Left ventricle myocardium superior (tissue), 1 donor: Measurements from ENCODE around the gene SEC14L3. TPM values are rescaled to one million over a fixed set of nuclear protein-coding genes. Genes with fewer than 3 reads are reported as not detected.
A peak's percentile ranks its signal among the peaks of the same experiment; 100 is the strongest.
"Not testable (repeated sequence)": the region's sequence is repeated elsewhere in the genome, so short reads cannot be mapped to it uniquely, and the experiment has no call there.

Source experiments
- ATAC-seq: fragments of 200-7000 bp; cut with Tn5 transposase; one replicate; pipeline ENCODE4 v1.9.1; 2020; ENCODE audit warnings: mild to moderate bottlenecking, moderate library complexity
- DNase-seq: peaks from one replicate; pipeline ENCODE4 v3.0.0-alpha.2; 2020
- intact Hi-C: fragments of 100-400 bp; cut with micrococcal nuclease; formaldehyde crosslinking; loops from one replicate; pipeline ENCODE4 v1.11.0; 2022
- total RNA-seq: library from RNA; stranded (reverse); fragmentation: NEBNext Ultra II Directional; extraction: Animal tissue kit (Norgen Biotek cat#: 25700); gene quantifications from one replicate; pipeline ENCODE4 v1.2.1, GENCODE V29; 2021
- donor health status: DM: no; HTN: yes; CAD: no; lungs with severe emphysema.

The SEC14L3 gene
- total RNA-seq, 1 donor from 2014 or later, result not detected

DNA sequence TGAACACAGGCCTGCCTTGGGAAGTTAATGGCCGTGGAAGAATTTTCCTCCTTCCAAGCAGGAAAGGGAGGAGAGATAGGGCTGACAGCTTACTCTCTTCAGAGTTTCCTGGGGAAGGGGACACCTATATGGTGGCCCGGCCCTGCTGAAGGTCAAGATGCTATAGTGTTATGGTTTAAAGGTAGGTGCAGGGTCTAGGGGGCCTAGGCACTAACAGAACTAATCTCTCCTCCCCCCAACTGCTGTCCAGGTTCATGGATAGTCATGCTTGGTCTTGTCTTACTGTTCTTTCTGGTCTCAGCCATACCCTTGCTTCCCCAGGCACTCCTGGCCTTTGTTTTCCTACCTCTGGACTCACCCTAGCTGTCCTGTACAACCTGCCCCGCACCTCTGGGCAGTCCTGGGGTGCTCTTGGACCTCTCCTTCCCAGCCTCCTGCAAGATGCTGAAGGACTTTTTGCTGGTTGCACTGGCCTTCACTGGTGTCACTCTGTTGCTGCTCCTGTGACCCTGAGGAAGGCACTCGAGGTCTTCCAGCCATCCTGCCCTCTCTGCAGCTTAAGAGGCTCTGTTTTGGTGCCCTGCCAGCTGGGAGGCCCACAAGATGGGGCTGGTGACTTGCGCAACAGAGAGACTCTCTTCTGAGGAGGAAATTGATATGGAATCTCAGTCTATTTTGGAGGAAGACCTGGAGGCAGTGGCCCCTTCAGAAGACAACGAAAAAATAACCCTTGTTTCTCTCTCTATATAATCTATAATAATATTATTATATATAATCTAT lies 17.9 kb downstream of the SEC14L3 start:
- ATAC-seq (no peak), DNase-seq (no peak)
- intact Hi-C loops, result no loop called here

DNA sequence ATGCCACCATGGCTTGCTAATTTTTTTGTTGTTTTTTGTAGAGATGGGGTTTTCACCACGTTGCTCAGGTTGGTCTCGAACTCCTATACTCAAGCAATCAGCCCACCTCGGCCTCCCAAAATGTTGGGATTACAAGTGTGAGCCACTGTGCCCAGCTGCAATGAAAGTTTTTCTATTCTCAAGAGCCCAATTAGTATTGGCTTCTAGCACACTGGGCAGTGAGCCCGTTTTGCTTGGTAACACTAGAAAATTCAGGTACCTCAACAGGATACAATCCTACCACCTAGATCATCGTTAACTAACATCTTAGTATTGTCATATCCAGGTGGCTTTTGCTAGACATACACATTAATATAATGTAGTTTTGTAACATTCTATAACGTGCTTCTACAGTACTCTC lies 19.0 kb downstream of the SEC14L3 start:
- ATAC-seq, result no peak
- DNase-seq, result no peak
- intact Hi-C loops, result no loop called here

DNA sequence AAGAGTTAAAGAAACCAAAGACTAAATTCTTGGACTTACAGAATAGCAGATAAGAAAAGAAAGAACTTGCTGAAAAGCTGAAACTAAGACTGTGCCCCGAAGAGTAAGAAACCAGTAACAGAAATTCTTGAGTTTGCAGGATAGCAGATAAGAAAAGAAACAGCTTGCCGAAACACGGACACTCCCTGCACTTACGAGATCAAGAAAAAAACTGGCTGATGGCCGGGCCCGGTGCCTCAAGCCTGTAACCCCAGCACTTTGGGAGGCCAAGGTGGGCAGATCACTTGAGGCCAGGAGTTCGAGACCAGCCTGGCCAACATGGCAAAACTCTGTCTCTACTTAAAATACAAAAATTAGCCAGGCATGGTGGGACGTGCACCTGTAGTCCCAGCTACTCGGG lies 20.3 kb downstream of the SEC14L3 start:
- ATAC-seq, intact Hi-C loops, DNase-seq: not testable (repeated sequence)

DNA sequence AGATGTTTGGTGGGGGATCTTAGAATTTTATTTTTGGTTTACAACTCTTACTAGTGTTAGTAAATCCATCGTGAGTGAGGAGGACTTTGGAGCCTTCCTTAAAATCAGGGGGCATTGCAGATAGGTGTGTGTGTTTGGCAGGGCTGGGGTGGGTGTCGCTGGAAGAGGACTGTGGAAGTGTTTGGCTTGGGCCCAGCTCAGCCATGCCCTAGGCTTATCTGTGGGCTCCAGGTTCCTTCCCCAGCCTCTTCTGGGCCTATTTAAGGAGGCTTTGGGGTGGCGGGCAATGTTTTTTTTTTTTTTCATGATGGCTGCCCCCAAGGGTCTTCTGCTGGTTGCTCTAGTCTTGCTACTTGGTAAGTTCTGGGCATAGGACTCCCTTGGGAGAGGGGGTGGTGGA lies 24.2 kb downstream of the SEC14L3 start:
- ATAC-seq (no peak), DNase-seq (no peak)
- intact Hi-C loops, result no loop called here

DNA sequence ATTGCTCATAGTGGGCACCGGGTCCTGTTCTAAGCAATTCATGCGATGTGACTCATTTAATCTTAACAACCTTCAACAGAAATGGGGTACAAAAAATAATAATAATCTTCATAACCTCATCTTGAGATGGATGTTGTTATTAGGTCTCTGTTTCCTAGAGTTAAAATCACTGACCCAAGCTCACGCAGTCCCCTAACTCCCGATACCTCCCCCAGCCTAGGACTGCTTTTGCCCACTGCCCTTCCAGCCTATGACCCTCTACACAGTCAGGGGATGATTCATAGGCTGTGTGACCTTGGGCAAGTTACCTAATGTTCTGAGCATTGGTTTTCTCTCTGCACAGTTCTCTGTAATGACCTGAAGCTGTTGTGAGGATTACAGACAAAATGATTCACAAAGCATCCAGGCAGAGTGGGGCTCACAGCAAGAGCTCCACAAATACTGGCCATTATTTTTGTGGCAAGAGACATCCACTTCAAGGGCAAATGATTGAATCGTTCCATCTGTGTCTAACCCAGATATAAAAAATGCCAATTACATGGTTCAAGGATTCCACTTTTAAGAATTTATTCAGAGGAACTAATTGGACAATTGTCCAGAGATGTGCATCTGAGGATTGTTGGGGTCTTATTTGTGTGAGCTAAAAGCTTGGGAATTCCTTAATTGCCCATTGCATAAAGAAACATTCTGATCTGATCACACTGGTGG lies 26.2 kb downstream of the SEC14L3 start:
- intact Hi-C loops, result no loop called here
- no peak for ATAC-seq
- DNase-seq, result no peak

DNA sequence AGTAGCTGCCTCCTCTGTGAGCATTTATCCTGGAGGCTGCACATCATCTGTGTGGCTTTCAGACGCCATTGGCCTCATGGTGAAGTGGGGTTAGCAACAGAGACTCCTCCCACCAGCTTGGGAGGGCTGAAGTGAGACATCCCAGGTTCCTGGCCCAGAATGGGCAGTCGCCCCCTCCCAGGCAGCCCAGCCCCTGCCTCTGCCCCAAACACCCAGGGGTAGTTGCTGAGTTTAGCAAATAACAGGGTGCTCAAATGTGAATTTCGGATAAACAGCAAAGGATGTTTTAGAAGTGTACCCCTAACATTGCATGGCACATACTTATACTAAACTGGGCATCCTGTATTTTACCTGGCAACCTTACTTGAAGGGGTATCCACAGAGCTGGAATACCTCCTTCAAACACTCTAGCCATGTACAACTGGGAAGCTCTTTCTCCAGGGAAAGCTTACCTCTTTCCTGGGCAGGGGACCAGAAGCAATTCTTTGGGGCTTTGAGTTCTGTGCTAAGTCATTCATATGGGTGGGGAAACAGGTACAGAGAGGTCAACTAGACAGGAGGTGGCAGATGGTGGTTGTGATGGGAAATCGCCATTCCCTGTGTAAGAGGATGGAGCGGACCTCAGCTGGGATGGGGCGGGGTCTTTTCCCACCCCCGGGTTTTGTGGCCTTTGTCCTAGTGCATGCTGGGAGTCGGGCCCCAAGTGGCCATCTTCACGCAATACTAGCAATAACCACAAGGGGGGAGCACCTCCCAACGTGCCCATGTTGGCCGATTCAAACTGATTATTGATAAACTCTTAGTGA lies 27.0 kb downstream of the SEC14L3 start:
- intact Hi-C loops, result no loop called here
- no peak for DNase-seq
- ATAC-seq, result peak; percentile 30

DNA sequence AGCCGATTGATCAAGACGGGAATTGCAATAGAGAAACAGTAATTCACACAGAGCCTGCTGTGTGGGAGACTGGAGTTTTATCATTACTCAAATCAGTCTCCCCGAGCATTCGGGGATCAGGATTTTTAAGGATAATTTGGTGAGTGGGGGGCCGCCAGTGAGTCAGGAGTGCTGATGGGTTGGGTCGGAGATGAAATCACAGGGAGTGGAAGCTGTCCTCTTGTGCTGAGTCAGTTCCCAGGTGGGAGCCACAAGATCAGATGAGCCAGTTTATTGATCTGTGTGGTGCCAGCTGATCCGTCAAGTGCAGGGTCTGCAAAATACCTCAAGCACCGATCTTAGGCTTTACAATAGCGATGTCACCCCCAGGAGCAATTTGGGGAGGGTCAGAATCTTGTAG lies 30.7 kb downstream of the SEC14L3 start:
- DNase-seq (no peak), ATAC-seq (no peak)
- intact Hi-C loops, result no loop called here

DNA sequence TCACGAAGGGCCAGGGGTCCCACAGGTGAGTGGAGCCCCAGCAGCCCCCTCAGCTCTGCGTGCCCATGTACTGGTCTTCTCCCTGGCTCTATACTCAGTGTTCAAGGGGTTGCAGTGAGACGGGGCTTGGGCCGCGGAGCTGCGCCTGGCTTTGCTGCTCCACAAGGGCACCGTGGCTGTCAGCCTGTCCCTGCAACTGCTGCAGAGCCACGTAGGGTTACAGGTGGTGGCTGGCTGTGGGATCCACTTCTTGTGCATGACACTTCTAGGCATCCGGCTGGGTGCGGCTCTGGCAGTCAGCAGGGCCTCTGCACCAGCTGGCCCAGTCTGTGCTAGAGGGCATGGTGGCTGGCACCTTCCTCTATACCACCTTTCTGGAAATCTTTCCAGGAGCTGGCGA lies 32.0 kb downstream of the SEC14L3 start:
- intact Hi-C loops, result no loop called here
- DNase-seq, result no peak
- no peak for ATAC-seq

DNA sequence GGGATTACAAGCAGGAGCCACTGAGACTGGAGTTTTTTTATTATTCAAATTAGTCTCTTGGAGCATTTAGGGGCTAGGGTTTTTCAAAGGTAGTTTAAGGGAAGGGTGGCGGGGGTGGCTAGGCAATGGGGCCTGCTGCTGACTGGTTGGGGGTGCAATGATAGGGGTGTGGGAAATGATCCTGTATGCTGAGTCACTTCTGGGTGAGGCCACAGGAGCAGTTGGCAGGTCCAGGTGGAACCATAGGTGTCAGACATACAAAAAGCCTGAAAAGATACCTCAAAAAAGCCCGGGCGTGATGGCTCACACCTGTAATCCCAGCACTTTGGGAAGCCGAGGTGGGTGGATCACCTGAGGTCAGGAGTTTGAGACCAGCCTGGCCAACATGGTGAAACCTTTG lies 32.6 kb downstream of the SEC14L3 start:
- DNase-seq (no peak), ATAC-seq (no peak)
- intact Hi-C loops, result no loop called here

DNA sequence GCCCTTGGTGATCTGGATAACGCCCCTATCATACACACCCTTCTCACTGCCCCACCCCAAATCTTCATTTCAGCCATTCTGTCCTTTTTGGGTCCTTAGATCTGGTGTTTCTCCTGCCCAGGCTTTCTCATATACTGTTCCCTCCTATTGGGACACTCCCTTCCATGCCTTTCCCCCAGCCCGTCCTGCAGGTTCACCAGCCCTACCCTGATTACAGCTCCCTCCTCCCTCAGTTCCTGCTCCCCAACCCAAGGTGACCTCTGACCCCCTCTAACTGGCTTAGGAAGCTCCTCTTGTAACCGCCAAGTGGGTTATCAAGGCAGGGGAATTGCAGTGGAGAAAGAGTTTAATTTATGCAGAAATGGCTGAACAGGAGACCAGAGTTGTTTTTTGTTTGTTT lies 33.3 kb downstream of the SEC14L3 start:
- no peak for DNase-seq
- no peak for ATAC-seq
- intact Hi-C loops, result no loop called here

DNA sequence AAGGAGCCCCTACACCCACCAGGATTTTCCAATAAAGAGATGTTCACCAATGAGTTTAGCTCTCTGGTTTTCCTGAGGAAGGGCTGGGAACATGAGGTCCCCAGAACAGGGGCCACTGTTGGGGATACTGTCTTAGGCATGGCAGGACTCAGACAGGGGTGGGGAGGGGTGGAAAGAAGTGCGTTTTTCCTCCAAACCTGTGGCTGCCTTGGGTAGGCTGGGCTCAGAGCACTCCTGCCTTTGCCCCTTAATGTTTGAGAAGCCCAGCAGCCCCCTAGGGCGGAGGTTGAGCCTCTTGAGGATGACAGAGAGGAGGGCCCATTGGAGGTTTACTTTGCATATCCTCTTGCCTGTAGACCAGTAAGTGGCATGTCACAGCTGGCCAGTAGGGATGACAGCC lies 35.6 kb downstream of the SEC14L3 start:
- intact Hi-C loops, result no loop called here
- DNase-seq, result no peak

DNA sequence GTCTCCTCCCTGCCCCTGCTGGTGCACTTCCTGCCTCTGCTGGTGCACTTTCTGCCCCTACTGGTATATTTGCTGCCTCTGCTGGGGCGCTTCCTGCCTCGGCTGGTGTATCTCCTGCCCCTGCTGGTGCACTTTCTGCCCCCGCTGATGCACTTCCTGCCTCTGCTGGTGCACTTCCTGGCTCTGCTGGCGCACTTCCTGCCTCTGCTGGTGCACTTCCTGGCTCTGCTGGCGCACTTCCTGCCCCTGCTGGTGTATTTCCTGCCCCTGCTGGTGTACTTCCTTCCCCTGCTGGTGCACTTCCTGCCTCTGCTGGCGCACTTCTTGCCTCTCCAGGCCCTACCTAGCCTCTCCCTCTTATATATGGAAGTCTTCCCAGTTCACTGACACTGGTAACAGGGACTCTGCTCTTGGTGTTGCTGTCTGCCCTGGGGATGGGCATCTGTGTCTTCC lies 36.1 kb downstream of the SEC14L3 start:
- DNase-seq (no peak), ATAC-seq (no peak)
- intact Hi-C loops, result no loop called here

More for the DNA sequence above, 35.6 kb downstream of the SEC14L3 start:
- ATAC-seq, result no peak

DNA sequence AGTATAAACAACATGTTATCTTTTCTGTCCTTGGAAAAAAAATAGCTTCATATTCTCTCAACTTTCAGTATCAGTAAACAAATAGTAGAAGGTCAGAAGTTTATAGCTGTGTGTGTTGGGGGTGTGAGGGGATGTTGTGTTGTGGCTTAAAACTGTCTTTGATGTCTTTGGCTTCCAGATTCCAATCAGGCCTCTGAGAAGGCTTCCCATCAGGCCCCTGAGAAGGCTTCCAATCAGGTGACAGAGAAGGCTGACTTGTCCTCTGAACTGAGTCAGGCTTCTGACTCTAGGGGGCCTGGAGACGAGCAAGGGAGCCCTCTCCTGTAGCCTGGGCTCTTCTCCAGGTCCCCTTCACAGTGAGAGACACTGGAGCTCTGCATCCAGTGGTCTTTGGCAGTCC lies 37.0 kb downstream of the SEC14L3 start:
- DNase-seq (no peak), ATAC-seq (no peak)
- intact Hi-C loops, result no loop called here

DNA sequence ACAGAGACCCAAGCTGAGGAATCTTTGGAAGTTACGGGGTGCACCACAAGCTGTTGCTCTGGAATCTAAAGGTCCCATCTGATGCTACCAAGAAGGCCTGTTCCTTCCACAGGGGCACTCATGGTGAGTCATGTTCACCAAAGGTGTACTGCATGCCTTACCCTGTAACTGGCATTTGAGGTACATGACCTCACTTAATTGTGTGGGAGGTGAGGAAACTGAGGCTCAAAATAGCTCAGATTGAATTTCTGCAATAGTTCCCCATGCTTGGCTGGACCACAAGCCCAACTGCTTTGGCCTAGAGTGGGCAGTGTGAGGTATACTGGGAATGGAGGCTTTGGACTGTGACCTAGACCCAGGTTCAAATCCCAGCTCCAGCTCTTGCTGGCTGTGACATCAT lies 38.0 kb downstream of the SEC14L3 start:
- intact Hi-C loops, result no loop called here
- no peak for ATAC-seq
- DNase-seq, result no peak

DNA sequence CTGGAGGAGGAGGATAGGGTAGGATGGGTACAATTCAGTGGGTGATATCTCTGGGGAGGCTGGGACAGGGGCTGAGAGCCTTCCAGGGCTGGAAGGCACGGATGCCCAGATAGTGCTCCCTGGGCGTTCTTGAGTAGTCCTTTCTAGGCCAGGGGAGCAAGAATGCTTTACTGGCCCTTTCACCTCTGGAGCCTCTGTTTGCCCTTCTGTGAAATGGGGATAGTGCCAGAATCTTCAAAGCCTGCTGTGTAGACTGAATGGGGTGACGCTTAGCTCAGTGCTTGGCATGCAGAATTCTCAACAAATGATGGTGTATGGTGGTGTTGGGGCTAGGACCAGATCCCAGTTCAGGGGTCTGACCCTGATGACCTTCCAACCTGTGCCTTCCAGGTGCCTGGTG lies 38.6 kb downstream of the SEC14L3 start:
- intact Hi-C loops, result no loop called here
- no peak for ATAC-seq
- DNase-seq, result no peak

DNA sequence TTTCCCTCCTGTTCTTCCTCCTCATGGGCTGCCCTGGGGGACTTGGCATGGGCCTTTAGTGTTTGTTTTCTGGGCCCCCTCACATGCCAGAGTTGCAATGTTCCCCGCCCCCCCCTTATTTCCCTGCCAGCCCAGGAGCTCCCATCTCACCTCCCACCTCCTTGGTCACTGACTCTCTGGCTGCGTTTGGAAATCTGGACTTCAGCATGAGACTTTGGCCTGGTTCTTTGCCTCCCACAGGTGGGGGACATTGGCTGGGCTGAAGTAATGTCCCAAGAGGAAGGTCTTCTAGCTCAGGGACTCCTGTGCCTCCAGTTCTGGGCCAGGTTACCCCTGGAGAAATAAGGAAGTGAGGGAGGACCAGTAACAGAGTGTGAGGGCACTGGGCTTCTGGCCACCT lies 39.3 kb downstream of the SEC14L3 start:
- no peak for DNase-seq
- intact Hi-C loops, result no loop called here
- no peak for ATAC-seq

DNA sequence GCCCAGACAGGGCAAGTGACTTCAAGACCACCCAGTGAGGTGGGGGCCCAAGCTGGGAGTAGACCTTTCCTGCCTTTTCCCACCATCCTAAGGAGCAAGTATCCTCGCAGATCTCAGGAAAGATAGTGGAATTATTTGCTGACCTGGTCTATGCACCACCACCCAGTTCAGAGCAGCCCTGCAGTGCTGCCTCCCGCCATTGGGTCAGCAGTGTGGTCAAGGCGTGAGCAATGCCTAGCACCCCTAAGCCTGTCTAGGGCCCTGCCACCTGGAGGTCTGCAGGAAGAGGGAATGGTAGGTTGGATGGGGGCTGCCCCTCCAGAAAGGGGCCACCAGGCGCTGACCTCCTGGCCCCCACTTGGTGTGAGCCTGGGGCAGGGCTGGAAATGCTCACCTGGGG lies 39.7 kb downstream of the SEC14L3 start:
- DNase-seq, result no peak
- no peak for ATAC-seq
- intact Hi-C loops, result no loop called here

DNA sequence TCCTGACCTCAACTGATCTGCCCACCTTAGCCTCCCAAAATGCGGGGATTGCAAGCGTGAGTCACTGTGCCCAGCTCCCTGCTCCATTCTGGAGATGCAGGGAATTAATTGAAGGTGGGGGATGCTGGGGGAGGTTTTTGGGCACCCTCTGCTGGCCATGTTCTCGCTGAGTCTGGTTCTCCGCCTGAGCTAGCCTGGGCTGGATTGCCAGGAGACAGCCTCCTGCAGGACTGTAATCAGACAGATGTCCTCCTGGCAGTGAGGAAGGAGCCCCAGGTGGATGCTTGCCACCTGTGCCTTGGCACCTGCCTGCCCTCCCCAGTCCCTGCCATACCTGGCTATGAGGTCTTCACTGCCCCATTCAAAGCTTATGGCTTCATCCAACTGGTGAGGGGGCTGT lies 40.9 kb downstream of the SEC14L3 start:
- DNase-seq (no peak), ATAC-seq (no peak)
- intact Hi-C loops, result no loop called here

DNA sequence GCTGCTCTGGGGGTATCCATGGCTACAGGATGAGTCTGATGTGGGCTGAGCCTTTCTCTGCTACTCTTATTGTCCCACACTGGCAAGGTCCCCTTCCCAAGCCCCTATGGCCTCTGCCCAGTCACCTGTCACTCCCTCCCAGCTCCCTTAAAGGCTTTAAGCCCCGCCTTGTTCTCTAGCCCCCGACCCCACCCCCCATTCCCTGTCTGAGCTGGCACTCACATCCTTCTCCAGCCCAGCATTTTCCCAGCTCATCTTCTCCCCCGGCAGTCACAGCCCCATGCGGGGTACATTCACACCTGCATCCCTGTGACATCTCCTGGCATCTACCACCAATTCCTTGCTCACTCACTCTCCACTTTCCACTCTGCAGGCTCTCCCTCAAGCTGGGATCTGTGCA lies 41.9 kb downstream of the SEC14L3 start:
- ATAC-seq (no peak), DNase-seq (no peak)
- intact Hi-C loops, result no loop called here

DNA sequence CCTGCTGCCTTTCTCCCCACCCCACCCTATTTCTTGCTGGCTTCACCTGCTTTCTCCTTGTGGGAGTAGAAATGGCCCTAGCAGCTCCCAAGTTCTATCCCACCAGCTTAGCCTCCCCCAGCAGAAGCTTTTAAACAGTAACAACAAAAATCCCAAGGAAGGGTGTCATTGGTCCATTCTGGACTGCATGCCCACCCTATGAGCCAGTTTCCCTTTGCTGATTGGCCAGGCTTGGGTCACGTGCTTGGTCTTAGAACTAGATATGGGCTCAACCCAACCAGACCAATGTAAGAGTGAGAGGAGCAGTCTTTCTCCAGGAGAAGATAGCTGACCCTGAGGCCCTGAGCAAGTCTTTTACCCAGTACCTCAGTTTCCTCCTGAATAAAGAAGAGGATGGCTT lies 43.9 kb downstream of the SEC14L3 start:
- intact Hi-C loops, result no loop called here
- no peak for DNase-seq
- no peak for ATAC-seq
